Measurements from ENCODE around the gene G2E3.
"Not testable (repeated sequence)": the region's sequence is repeated elsewhere in the genome, so short reads cannot be mapped to it uniquely, and the experiment has no call there.

Gene G2E3

DNA sequence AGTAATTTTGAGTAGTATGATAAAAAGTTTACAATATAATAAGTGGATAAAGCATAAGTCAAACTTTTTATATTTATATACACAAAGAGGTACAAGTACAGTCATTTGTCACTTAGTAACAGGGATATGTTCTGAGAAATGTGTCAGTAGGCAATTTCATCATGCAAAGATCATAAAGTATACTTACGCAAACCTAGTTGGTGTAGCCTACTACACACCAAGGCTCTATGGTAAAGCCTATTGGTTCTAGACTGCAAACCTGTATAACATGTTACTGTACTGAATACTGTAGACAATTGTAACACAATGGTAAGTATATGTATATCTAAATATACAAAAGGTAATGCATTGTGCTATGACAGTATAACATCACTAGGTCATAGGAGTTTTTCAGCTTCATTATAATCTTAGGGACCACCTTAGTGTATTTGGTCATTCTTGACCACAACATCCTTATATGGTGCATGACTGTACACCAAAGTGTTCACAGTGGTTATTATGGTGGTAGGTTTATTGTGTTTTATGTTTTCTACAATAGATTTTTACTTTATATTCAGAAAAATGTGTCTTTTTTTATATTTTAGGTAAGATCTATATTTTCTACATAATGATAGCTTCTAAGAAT is 48.3 kb downstream of the G2E3 start:
- DNase-seq: no peak

DNA sequence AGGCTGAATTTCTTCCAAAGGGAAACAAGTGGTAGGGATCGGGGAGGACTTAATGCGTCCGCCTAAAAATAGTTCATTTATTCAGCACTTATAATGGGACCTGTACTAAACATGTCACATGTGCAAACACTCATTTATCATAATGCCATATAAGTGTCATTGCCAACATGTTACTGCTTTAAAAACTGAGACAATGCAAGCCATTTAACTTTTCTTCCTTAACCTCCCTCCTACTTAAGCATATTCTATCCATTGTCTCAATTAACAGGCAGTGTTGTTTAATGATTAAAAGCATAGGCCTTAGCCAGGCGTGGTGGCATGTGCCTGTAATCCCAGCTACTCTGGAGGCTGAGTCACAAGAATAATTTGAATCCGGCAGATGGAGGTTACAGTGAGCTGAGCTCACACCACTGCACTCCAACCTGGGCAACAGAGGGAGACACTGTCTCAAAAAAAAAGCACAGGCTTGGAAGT is 49.6 kb downstream of the G2E3 start:
- DNase-seq: no peak

DNA sequence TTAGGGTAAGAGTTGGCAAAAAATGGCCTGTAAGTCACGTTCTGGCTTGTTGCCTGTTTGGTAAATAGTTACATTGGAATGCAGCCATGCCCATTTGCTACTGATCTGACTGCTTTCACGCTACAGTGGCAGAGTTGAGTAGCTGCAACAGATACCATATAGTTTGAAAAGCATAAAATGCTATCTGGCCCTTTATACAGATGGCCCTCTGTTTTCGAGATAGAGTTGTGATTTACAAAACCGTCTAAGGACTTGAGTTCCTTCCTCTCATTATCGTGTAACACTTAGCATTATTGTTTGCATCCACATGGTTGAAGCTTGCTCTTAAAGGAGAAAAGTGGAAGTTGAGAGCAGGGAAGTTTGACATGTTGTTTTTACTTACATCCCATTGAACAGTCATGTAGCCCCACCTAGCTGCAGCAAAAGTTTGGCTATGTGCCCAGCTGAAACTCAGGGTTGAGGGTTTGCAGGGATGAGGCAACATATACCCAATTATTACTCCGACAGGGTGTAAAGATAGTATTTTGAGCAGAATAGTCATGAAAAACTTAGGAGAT is 51.9 kb downstream of the G2E3 start:
- DNase-seq: no peak

DNA sequence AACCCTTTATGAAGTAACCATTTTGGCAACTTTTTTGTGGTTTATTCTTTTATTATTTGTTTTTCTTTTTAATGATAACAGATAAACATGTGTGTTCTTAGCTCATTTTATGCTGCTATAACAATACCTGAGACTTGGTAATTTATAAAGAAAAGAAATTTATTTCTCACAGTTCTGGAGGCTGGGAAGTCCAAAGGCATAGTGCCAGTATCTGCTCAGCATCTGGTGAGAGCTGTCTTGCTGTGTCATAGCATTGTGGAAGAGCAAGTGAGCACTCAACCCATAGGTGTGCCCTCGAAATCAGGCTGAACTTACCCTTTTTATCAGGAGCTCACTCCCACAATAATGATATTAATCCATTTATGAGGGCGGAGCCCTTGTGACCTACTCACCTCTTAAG is 55.2 kb downstream of the G2E3 start:
- DNase-seq: no peak

DNA sequence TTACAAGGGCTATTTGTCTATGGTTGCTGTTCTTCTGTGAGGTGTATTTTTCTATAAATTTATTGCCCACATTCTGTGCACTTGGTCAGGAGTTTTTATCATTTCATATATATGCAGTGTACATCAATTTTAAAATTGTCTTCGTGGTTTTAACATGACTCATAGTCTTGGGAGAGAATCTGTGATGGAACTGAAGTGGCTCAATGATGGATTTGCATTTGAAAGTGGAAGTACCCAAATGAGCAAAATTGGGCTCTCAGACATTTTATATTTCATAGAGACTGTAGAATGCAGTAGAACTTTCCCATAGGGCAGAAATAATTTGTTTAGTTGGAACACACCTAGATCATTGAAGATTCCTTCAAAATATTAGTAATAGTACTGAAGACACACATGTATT is 61.2 kb downstream of the G2E3 start:
- DNase-seq: no peak

DNA sequence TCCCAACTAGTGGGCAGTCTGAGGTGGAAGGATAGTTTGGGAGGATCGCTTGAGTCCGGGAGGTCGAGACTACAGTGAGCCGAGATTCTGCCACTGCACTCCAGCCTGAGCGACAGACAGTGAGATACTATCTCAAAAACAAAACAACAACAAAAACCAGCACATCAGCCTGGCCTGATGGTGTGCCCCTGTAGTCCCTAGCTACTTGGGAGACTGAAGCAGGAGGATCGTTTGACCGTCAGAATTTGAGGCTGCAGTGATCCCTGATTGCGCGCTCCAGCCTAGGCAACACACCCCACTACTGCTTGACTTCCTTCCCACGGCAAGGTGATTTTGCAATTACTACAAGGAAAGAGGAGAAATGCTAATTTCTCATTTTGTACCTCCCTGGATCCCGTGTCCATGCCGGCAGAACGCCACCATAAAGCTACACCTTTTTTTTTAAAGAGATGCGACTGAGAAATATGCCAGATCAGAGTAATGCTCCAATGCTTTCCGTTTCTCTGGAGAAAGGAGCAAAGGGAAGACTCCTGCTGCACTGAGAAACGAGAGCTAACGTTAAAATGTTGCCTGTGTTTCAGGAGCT is 62.5 kb downstream of the G2E3 start:
- DNase-seq: no peak

DNA sequence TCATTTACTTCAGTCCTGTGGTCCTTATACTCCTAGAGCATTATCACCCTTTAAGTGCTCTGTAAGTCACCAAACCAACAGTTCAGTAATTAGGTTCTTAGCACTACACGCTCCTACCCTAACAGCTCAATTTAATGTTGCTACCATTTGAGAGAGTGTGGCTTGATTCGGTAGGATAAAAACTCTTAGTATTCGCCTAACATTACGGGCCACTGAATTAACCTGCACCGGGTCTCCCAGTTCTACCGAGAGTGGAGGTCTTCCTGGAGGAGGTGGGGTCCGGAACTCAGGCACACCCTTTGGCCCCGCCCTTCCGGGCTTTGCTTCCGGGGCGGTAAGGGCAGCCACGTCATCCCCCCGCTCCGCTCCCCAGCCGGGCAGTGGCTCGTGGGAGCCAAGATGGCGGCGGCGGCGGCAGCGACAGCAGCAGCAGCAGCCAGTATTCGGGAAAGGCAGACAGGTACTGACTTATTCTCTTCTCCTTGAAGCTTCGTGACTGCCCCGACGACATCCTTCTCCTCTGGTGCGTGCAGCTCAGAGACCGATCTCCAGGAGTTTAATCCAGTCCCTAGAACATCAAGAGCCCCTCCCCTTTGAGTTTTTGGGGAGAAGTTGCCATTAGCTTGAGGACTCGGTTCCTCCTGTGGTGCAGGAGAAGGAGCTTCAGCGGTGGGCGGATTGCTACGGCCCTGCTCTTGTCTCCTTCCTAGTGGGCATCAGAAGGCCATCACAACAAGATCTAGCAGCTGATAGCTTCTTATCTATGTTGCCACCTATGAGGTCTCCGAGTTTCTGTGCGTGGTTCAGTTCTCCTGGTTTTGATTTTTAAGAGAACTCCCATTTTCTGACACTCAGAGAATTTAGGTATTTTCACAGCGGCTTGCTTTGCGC is 63.2 kb downstream of the G2E3 start, which contains the start of gene SCFD1:
Gene SCFD1, plus strand, starts transcription at position 380 of the 891 bp plus-strand sequence. Its CDS starts 20 bp downstream, at position 400.
- peak; percentile 91 for DNase-seq

DNA sequence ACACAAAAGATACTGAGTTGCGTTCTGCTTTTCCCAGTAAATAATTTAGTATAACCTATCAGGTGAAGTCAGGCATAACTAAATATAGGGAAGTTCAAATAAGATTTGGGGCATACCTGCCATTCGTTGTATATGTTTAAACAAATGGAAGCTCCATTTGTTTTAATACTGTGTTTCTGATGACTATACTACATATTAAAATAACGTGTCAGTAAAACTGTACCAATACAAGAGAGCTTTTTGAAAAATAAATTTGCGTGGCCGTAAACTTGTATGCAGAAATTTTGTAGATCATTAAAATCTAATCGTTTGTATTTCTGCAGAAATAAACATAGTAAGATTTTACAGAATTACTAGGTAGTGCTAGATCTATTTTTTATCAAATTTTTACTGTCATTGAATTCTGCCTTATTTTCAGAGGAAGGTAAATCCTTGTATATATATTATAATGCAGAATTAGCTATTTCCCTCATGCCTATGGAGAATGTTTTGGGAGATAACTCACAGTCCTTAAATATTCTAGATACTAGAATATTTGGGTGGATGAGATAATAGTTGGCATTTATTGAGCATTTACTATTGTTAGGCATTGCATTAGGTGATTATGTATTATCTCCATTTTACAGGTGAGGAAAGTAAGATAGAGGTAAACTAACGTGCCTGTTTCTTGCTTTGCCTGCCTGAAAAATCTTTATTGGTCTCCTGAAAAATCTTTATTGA is 64.6 kb downstream of the G2E3 start:
- DNase-seq: no peak

DNA sequence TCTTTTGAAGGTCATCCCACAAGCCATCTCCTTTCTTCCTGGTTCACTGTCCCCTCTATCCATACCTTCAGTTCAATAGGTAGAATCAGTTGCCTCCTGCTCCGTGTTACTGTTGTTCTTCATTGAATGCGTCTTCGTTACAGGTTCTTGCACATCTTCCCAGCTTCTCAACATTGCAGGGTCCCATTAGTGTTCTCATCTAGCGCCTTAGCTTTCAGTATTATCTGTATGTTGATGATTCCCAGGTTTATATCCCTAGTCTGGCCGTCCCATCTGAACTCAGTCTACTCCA is 65.1 kb downstream of the G2E3 start:
- DNase-seq: no peak

DNA sequence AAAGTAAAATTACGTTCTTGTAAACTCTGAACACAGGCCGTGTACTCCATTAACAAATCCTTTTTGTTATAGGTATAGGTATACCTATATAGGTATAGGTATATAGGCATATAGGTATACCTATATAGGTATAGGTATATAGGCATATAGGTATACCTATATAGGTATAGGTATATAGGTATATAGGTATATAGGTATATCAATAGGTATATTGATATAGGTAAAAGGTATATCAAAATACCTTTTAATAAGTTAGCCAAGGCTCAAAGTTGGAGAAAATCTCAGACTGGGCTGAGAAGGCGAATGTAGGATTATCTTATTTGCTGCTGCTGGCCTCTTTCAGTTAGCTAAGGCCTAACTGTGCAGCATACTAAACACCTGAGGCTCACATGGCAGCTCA is 66.6 kb downstream of the G2E3 start:
- no peak for DNase-seq

DNA sequence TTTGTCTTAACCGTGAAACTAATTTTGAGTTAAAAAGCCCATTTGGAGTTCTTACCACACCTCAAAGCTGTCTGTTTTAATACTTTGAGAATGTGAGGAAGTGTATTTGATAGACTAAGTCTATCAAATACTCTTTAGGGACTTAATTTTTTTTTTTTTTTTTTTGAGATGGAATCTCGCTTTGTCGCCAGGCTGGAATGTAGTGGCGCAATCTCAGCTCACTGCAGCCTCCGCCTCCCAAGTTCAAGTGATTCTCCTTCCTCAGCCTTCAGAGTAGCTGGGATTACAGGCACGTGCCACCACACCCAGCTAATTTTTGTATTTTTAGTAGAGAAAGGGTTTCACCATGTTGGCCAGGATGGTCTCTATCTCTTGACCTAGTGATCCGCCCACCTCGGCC is 70.5 kb downstream of the G2E3 start:
- DNase-seq: not testable (repeated sequence)

DNA sequence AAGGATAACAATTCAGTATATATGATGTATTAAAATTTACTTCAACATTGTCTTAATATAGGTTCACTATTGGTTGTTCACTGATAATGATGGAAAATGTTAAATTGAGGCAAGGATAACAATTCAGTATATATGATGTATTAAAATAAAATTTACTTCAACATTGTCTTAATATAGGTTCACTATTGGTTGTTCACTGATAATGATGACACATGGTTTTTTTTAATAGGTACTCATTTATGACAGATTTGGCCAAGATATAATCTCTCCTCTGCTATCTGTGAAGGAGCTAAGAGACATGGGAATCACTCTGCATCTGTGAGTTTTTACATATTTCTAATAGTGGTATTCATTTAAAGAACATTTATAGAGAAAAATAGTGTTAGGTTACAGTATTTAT is 71.3 kb downstream of the G2E3 start:
- no peak for DNase-seq

DNA sequence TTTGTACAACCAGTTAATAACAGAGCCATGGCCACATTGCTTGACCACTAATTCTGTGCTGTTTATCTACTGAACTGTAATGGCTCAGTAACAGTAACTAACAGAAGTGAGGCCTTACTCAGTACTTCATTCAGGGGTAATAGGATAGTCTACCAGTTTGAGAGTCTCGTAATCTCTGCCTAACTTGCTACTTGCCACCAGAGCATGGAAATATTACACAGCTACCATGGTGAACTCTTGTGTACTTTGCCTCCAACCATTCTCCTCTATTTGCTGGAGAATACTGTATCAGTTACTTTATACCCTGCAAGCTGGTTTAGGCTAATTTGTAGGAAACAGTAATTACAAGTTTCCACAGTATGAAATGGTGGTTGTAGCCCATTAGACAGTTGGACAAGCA is 73.8 kb downstream of the G2E3 start:
- DNase-seq: no peak

DNA sequence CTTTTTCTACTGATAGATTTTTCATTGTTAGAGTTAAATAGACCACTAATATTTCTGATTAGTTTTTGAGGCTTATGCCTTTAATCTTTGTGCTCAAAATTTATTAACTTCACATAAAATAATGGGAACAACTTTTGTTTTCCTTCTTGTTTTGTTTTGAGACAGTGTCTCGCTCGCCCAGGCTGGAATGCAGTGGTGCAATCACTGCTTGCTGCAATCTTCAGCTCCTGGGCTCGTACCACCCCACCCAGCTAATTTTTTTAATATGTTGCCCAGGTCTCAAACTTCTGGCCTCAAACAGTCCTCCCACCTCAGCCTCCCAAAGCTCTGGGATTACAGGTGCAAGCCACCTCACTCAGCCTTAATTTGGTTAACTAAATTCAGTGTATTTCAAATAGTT is 80.0 kb downstream of the G2E3 start:
- no peak for DNase-seq

DNA sequence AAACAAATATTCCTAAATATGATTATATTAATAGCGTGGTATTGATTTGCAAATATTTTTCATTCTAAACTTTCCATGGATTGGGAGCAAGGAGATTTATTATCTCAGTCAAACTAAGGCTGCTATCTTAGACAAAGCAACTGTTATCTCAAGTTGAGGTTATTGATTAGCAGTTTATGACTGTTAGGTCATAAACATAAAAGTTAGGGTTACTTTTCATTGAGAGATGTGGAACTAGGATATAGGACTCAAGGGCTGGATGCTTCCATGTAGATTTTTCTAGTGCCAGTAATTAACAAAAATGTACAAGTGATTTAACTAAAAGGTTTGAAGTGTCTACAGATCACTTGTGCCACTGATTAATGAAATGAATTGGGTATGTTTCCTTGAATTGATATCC is 82.2 kb downstream of the G2E3 start:
- no peak for DNase-seq

DNA sequence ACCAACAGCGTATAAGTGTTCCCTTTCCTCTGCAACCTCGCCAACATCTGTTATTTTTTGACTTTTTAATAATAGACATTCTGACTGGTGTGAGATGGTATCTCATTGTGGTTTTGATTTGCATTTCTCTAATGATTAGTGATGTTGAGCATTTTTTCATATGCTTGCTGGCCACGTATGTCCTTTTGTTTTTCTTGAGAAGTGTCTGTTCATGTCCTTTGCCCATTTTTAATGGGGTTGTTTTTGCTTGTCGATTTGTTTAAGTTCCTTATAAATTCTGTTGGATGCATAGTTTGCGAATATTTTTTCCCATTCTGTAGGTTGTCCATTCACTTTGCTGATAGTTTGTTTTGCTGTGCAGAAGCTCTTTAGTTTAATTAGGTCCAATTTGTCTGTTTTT is 85.5 kb downstream of the G2E3 start:
- not testable (repeated sequence) for DNase-seq

DNA sequence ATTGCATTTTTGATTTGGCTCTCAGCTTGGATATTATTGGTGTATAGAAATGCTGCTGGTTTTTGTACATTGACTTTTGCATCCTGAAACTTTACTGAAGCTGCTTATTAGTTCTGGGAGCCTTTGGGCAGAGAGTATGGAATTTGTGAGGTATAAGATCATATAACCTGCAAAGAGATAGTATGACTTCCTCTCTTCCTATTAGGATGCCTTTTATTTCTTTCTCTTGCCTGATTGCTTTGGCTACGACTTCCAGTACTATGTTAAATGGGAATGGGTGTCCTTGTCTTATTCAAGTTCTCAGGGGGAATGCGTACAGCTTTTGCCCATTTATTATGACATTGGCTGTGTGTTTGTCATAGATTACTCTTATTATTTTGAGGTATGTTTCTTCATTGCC is 86.6 kb downstream of the G2E3 start:
- DNase-seq: no peak

DNA sequence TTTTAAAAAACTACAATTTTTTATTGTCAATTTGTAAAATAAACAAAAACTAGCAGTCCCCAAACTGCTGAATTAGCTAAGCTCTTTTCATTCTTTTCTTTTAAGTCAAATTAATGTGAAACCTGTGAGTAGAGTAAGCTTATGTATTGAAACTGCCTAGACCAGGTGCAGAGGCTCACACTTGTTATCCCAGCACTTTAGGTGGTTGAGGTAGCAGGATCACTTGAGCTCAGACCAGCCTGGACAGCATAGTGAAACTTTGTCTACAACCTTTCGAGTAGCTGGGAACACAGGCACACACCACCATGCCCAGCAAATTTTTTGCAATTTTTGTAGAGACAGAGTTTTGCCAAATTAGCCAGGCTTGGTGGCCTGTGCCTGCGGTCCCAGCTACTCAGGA is 89.5 kb downstream of the G2E3 start:
- no peak for DNase-seq

DNA sequence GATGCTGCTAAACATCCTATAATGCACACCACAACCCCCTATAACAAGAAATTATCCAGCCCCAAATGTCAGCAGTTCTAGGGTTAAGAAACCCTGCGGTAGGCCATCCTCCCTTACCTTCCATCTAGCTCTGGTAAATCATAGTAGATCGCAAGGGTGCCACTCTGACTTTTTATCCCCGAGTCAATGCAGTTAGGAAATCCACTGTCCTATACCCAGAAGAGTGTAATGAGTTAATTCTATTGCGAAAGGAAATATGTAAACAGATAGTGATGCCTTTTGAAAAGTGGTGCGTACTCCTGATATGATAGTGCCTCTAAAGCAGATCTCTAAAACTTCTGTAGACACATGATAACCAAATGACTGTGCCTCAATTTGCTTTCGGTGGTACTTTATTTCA is 93.0 kb downstream of the G2E3 start:
- DNase-seq: no peak

DNA sequence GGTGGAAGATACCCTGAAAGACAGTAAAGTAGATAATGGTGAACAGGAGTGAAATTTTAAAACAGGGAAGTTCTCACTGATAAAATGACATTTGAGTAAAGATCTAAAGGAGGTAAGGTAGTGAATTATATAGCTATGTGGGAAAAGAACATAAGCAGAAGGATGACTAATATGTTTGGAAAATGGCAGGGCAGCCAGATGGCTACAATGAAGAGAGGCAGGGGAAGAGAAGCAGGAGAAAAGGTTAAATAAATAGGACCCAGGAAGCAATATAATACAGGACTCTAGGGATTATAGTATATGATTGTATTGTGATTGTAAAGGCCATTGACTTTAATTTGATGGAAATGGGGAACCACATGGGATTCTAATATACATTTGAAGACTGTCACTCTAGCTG is 96.2 kb downstream of the G2E3 start:
- DNase-seq: no peak

DNA sequence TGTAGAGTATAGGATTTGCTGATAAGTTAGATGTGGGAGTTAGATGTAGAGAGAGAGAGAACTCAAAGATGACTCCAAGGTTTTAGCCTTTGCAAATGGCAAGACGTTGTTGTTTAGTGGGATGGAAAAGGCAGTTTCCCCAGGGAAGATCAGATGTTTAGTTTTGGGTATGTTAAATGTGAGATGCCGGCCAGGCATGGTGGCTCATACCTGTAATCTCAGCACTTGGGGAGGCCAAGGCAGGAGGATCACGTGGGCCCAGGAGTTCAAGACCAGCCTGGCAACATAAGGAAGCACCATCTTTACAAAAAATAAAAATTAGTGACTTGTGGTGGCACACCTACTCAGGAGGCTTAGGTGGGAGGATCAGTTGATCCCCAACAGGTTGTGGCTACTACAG is 96.7 kb downstream of the G2E3 start:
- no peak for DNase-seq

DNA sequence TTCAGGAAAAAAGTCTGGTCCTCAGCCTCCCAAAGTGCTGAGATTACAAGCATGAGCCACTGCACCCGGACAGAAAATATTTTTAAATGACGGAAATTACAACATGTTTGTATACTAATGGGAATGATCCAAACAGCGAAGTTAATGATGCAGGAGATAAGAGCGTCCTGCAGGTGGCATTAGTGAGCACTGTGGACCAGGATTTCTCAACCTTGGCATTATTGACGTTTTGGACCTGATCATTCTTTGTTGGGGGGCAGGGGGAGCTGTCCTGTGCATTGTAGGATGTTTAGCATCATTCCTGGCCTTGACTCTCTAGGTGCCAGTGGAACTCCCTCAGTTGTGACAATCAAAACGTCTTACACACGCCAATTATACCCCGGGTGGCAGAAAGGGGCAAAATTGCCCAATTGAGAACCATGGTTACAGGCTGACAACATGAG is 97.3 kb downstream of the G2E3 start:
- DNase-seq: peak; percentile 16

DNA sequence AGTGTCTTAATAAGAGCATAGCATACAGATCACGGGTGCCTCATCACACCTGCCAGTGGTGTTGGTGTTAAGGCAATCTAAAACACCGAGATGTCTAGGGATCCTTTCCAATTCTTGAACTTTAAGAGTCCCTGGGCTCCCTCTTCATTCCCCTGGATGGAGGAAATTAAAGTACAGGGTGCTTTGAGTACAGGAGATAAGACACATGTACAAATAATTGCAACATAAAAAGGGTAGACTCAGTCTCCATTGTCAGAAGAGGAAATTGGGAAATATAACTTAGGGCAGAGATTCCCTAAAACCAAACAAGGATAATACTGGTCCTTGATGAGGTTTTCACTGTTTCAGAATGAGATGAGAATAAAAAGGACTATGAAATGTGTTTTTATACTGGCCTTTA is 98.1 kb downstream of the G2E3 start:
- DNase-seq: no peak

All from activated T-cell treated with anti-CD3 and anti-CD28 coated beads for 4 hours (primary cell).